DND-41 (cell line): Measurements from ENCODE around the gene CARMIL1.

Experiments
- CTCF ChIP-seq: IDR thresholded peaks from 2 replicates; pipeline ENCODE4 v1.5.1; 2012; ENCODE audit warnings: borderline replicate concordance, low read length, moderate library complexity, mild to moderate bottlenecking; ENCODE audit not compliant: poor library complexity, severe bottlenecking; ENCODE audit errors: extremely low read depth
- EZH2 ChIP-seq: IDR thresholded peaks from 3 replicates; pipeline ENCODE4 v1.6.1; 2012; ENCODE audit warnings: borderline replicate concordance, low read depth, mild to moderate bottlenecking, moderate library complexity, low read length, inconsistent platforms; ENCODE audit not compliant: severe bottlenecking

- no peak for TF ChIP-seq CTCF
- no peak for TF ChIP-seq EZH2
Measured at GRCh38 chr6:25350573-25350972, 71.4 kb downstream of the CARMIL1 start.
